ENCODE results near the gene RAB38. TPM values are rescaled to one million over a fixed set of nuclear protein-coding genes. Genes with fewer than 3 reads are reported as not detected.

The RAB38 gene
- total RNA-seq, 1 experiment from 2014 or later, result 77.7 TPM

DNA sequence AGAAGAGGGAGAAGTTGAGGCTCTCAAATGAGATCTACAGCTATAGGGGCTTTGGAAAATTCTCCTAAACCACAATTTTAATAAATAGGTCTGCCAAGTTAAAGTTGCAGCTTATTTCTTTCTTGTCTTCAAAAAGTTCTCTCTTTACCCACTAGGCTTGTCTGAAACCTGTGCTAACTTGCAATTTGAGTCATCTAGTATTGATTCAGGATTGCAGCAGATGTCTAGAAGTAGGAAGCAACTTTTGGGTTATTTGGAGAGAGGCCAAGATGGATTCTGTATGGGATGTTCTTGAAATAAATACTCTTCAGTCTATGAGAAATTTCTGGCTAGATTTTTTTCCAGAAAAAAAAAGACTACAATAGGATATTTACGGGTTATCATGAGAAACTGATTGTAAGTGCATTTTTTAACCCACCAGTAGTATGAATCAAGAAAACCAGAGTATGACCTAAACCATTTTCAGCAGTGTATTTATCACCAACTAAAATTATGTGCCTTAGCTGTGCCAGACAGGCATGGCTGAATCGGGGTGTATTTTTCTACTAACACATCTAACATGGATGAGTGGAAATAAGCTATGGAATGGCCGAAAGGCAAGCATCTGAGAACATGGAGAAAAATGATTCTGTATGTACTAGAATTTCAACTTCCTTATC, 4.9 kb upstream of the RAB38 start:
- Mint-ChIP-seq H3K9me3 (ENCODE audit: unreplicated experiment) (peaks cover 7% of the 10 kb centered on the region), H3K27ac (ENCODE audit: low read depth, unreplicated experiment) (peak overlapping the region; percentile 76), H3K27me3 (ENCODE audit: insufficient read depth, unreplicated experiment) (no peaks in the 10 kb centered on the region), H3K4me1 (ENCODE audit: insufficient read depth, unreplicated experiment) (peaks cover 43% of the 10 kb centered on the region), H3K36me3 (ENCODE audit: insufficient read depth, unreplicated experiment) (peaks cover 7% of the 10 kb centered on the region), H3K4me3 (ENCODE audit: unreplicated experiment) (peak overlapping the region; percentile 30)
- TF ChIP-seq CTCF (IDR thresholded peaks at IDR 0.05; ENCODE audit: unreplicated experiment), result no peak
- no TSS peak for BruUV-seq (replicated peaks)
- DNase-seq (ENCODE audit: unreplicated experiment), result peak; percentile 88
- intact Hi-C loops (cut with micrococcal nuclease), result loop anchor here (2.0 to 10.0 kb wide), 5 partner anchors 77 to 715 kb away; partner anchors contain the start of gene CTSC
- CTCF ChIA-PET, result interaction anchor here (0.5 to 3.7 kb wide), 10 partner anchors 9 to 1725 kb away, joined by 3 to 23 read pairs (median 3); no protein-coding TSS in a partner anchor
- POLR2A ChIA-PET, result interaction anchor here (0.6 to 5.2 kb wide), 21 partner anchors 10 to 576 kb away, joined by 3 to 30 read pairs (median 3); partner anchors contain the start of gene CTSC

DNA sequence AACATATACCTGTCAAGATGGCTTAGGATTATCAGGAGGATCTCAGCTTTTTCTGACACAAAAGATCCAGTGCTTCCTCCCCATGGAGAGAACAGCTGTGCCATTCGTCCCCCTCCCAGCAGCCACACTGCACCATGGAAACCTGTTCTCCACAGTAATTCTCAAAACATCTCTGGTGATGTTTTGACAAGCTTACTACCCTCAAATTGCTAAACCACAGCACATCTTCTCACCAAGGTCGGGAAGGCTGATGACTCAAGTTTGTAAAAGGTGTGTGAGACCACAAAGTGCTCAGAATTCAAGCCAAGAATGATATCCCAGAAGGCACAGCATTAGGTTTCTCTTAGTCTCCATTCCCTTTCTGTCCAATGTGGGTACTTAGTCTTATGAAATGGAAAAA, 3.9 kb upstream of the RAB38 start:
- CTCF ChIA-PET, result interaction anchor here (0.6 to 3.7 kb wide), 7 partner anchors 8 to 289 kb away, joined by 3 to 23 read pairs (median 3); no protein-coding TSS in a partner anchor
- peak; percentile 97 for DNase-seq (ENCODE audit: unreplicated experiment)
- no peaks in the 10 kb centered on the region for H3K27me3 Mint-ChIP-seq (ENCODE audit: insufficient read depth, unreplicated experiment)

DNA sequence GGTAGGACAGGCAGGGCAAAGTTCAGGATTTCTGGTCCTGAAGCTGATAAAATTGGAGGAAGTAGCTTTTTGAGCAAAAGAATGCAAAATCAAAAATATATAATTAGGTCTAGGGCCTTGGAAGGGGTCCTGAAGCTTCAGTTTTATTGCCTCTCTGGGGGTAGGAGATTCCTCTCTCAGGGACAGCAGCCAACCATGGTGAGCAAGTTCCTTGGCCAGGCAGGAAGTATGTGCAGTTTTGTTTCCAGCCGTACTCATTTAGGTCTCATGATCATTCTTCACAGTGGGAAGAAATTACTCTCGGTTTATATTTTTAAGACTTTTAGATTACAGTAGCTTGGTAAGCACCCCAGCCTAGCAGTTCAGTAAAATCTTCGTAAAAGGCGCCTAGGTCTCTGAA, 2.9 kb upstream of the RAB38 start:
- DNase-seq (ENCODE audit: unreplicated experiment), result no peak
- no peaks in the 10 kb centered on the region for H3K27me3 Mint-ChIP-seq (ENCODE audit: insufficient read depth, unreplicated experiment)
- H3K9me3 Mint-ChIP-seq (ENCODE audit: unreplicated experiment), result peaks cover under 1% of the 10 kb centered on the region
- peaks cover 7% of the 10 kb centered on the region for H3K36me3 Mint-ChIP-seq (ENCODE audit: insufficient read depth, unreplicated experiment)
- ChIA-PET CTCF (interaction anchor here (0.6 to 3.7 kb wide), 7 partner anchors 53 to 368 kb away, joined by 3 to 23 read pairs (median 3); no protein-coding TSS in a partner anchor), POLR2A (interaction anchor here (1.0 to 5.2 kb wide), 7 partner anchors 9 to 363 kb away, joined by 3 to 30 read pairs (median 4); partner anchors contain the start of gene CTSC)
- no peak overlapping the region for H3K27ac Mint-ChIP-seq (ENCODE audit: low read depth, unreplicated experiment)
- intact Hi-C loops (cut with micrococcal nuclease), result loop anchor here (5.0 to 10.0 kb wide), 4 partner anchors 104 to 713 kb away; partner anchors contain the start of gene CTSC
- no peak overlapping the region for H3K4me3 Mint-ChIP-seq (ENCODE audit: unreplicated experiment)
- BruUV-seq (replicated peaks), result no TSS peak
- TF ChIP-seq CTCF (IDR thresholded peaks at IDR 0.05; ENCODE audit: unreplicated experiment), result no peak
- H3K4me1 Mint-ChIP-seq (ENCODE audit: insufficient read depth, unreplicated experiment), result peaks cover 43% of the 10 kb centered on the region

More for the DNA sequence above, 3.9 kb upstream of the RAB38 start:
- no peak for TF ChIP-seq CTCF (IDR thresholded peaks at IDR 0.05; ENCODE audit: unreplicated experiment)
- Mint-ChIP-seq H3K9me3 (ENCODE audit: unreplicated experiment) (peaks cover 7% of the 10 kb centered on the region), H3K27ac (ENCODE audit: low read depth, unreplicated experiment) (peak overlapping the region; percentile 76), H3K4me3 (ENCODE audit: unreplicated experiment) (peak overlapping the region; percentile 30), H3K36me3 (ENCODE audit: insufficient read depth, unreplicated experiment) (peaks cover 7% of the 10 kb centered on the region), H3K4me1 (ENCODE audit: insufficient read depth, unreplicated experiment) (peaks cover 43% of the 10 kb centered on the region)
- intact Hi-C loops (cut with micrococcal nuclease), result loop anchor here (5.0 to 10.0 kb wide), 4 partner anchors 103 to 714 kb away; partner anchors contain the start of gene CTSC
- POLR2A ChIA-PET, result interaction anchor here (0.5 to 5.2 kb wide), 24 partner anchors 9 to 376 kb away, joined by 3 to 30 read pairs (median 3); partner anchors contain the start of gene CTSC
- no TSS peak for BruUV-seq (replicated peaks)

GRCh38 chr11:88175569-88176075, 379 bp upstream of the RAB38 start:
- peak; percentile 39 for DNase-seq (ENCODE audit: unreplicated experiment)
- CTCF ChIA-PET, result interaction anchor here (0.8 to 1.5 kb wide), 5 partner anchors 12 to 159 kb away, joined by 3 read pairs; no protein-coding TSS in a partner anchor
- Mint-ChIP-seq H3K4me3 (ENCODE audit: unreplicated experiment) (peak overlapping the region; percentile 85), H3K9me3 (ENCODE audit: unreplicated experiment) (no peaks in the 10 kb centered on the region), H3K27ac (ENCODE audit: low read depth, unreplicated experiment) (peak overlapping the region; percentile 91), H3K27me3 (ENCODE audit: insufficient read depth, unreplicated experiment) (no peaks in the 10 kb centered on the region), H3K4me1 (ENCODE audit: insufficient read depth, unreplicated experiment) (peaks cover 40% of the 10 kb centered on the region), H3K36me3 (ENCODE audit: insufficient read depth, unreplicated experiment) (no peaks in the 10 kb centered on the region)
- TSS peak; percentile 70 for BruUV-seq (replicated peaks)
- intact Hi-C loops (cut with micrococcal nuclease), result loop anchor here (5.0 to 10.0 kb wide), 4 partner anchors 107 to 711 kb away; partner anchors contain the start of gene CTSC
- no peak for TF ChIP-seq CTCF (IDR thresholded peaks at IDR 0.05; ENCODE audit: unreplicated experiment)
- POLR2A ChIA-PET, result interaction anchor here (0.7 to 6.3 kb wide), 20 partner anchors 14 to 380 kb away, joined by 3 to 50 read pairs (median 4); partner anchors contain the start of gene CTSC

All from MCF 10A (cell line).